Thymus (tissue), 11 donors: ENCODE measurements around the gene FGD4. TPM values are rescaled to one million over a fixed set of nuclear protein-coding genes. Genes with fewer than 3 reads are reported as not detected.

Source experiments
- DNase-seq, 9 donors: peaks; one replicate each; pipeline ENCODE4 v3.0.0-alpha.2; 2013; ENCODE audit warnings: low spot score in 9 of 9, low read depth in 6 of 9, missing footprints in 1 of 9
- H3K27ac ChIP-seq, 2 donors: one replicate each; pipeline ENCODE4 v1.5.1; 2013; ENCODE audit warnings: control low read depth in 1 of 2, low read depth in 1 of 2, low read length in 1 of 2, mild to moderate bottlenecking in 1 of 2, moderate library complexity in 1 of 2
- H3K27me3 ChIP-seq, 2 donors: one replicate each; pipeline ENCODE4 v1.5.1; 2013; ENCODE audit warnings: low read length in 1 of 2; ENCODE audit not compliant: control insufficient read depth in 2 of 2, insufficient read depth in 1 of 2
- H3K36me3 ChIP-seq, 2 donors: one replicate each; pipeline ENCODE4 v1.5.1; 2013; ENCODE audit warnings: low read length in 1 of 2, mild to moderate bottlenecking in 1 of 2, moderate library complexity in 1 of 2; ENCODE audit not compliant: control insufficient read depth in 2 of 2, insufficient read depth in 2 of 2
- H3K4me1 ChIP-seq, 2 donors: one replicate each; pipeline ENCODE4 v1.5.1; 2013; ENCODE audit warnings: low read length in 2 of 2; ENCODE audit not compliant: control insufficient read depth in 2 of 2, insufficient read depth in 2 of 2
- H3K4me3 ChIP-seq, 2 donors: one replicate each; pipeline ENCODE4 v1.5.1; 2013; ENCODE audit warnings: low read length in 2 of 2, control low read depth in 1 of 2, mild to moderate bottlenecking in 1 of 2
- H3K9me3 ChIP-seq, 2 donors: one replicate each; pipeline ENCODE4 v1.5.1; 2013; ENCODE audit warnings: low read length in 1 of 2, mild to moderate bottlenecking in 1 of 2; ENCODE audit not compliant: control insufficient read depth in 2 of 2, insufficient read depth in 1 of 2
- WGBS: extraction: QIAGEN DNeasy Blood & Tissue Kit; methylation state at CpG from one replicate; pipeline ENCODE4 v1.1.7; 2013; 5-methylcytosine and 5-hydroxymethylcytosine counted together
- polyA plus RNA-seq: library from polyadenylated mRNA; stranded (reverse); fragments of 200-250 nt; gene quantifications from one replicate; pipeline ENCODE4 v1.2.3, GENCODE V29; 2013
- total RNA-seq: library from RNA; stranded (reverse); fragments of 120-200 nt; gene quantifications from one replicate; pipeline ENCODE4 v1.2.4, GENCODE V29; 2013
- donor health status: healthy.

FGD4 gene
- total and polyA plus RNA-seq, 2 donors: 3.3 to 3.6 TPM

DNA sequence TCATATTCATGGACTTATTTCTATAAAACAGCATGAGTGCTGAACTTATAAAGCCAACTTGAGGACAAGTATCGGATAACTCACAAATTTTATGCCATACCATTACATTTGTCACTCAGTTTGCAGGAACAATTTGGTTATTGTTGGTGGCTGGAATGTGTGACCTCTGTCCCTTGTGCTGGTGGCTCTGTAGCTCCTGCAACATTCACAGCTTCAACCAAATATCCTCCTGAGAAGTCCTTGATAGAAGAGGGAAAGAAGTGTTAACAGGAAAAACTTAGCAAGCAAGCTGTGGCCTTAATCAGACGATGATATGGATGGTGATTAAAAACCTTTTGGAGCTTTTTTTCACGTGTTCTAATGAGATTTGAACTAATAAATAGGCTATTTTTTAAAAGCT, 218.8 kb downstream of the FGD4 start:
- Histone ChIP-seq H3K36me3 (no peaks in the 10 kb centered on the region), H3K4me1 (no peaks in the 10 kb centered on the region)
- WGBS: 96% methylated on average over 3 of the region's 3 CpGs

DNA sequence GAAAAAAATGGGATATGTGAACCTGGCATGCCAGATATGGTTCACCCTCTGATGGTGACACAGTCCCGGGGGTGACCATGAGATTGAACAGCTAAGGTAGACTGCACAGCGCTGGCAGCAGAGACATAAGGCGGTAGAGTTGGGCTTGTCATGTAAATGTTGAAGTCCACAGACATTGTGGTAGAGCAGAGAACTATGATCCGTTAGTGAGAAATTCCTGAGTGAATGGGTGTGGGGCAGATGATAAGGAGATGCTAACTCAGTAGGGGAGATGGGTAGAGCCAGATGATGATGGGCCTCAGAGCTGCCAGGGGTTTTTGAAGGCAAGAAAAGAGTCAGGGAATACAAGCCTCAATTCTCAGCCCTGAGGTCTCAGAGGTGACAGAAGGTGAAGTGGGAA, 228.6 kb downstream of the FGD4 start:
- Histone ChIP-seq H3K27ac (no peak overlapping the region), H3K4me1 (no peaks in the 10 kb centered on the region), H3K4me3 (no peak overlapping the region), H3K27me3 (no peaks in the 10 kb centered on the region), H3K9me3 (no peaks in the 10 kb centered on the region), H3K36me3 (no peaks in the 10 kb centered on the region)
- over 99% methylated on average over 4 of the region's 4 CpGs for WGBS
- DNase-seq: no peak

More for the DNA sequence above, 218.8 kb downstream of the FGD4 start:
- Histone ChIP-seq H3K4me3 (no peak overlapping the region), H3K27me3 (no peaks in the 10 kb centered on the region), H3K27ac (no peak overlapping the region), H3K9me3 (no peaks in the 10 kb centered on the region)
- DNase-seq: no peak

- no peaks in the 10 kb centered on the region for H3K27me3 ChIP-seq
- H3K4me3 ChIP-seq: no peak overlapping the region
- no peaks in the 10 kb centered on the region for H3K4me1 ChIP-seq
- no peak for DNase-seq
- WGBS: 98% methylated on average over 6 of the region's 6 CpGs
- no peaks in the 10 kb centered on the region for H3K36me3 ChIP-seq
- H3K9me3 ChIP-seq: no peaks in the 10 kb centered on the region
- H3K27ac ChIP-seq: no peak overlapping the region
These were observed 242.0 kb downstream of the FGD4 start for GRCh38 chr12:32641287-32641901.

DNA sequence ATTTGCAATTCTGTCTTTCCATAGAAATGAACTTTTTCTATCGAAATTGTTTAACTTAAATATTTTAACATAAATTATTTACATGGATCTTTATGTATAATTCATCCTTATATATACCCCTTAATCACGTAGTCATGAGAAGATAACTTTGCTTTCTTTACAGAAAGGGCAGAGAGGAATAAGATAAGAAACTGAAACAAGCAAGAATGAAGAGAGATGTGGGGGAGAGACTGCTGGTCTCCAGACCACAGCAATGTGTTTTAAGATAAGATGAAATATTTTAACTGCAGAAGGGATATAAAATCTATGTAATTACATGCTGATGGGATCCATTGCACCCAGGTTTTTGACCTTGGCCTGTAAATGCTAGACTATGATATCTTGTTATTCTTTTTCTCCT, 245.1 kb downstream of the FGD4 start:
- Histone ChIP-seq H3K36me3 (no peaks in the 10 kb centered on the region), H3K27ac (no peak overlapping the region), H3K27me3 (no peaks in the 10 kb centered on the region), H3K4me1 (no peaks in the 10 kb centered on the region), H3K9me3 (no peaks in the 10 kb centered on the region), H3K4me3 (no peak overlapping the region)
- WGBS: 84% methylated on average over 2 of the region's 2 CpGs
- no peak for DNase-seq

GRCh38 chr12:32647275-32647674, 247.9 kb downstream of the FGD4 start:
- DNase-seq: no peak
- Histone ChIP-seq H3K27ac (no peak overlapping the region), H3K9me3 (no peaks in the 10 kb centered on the region), H3K4me3 (no peak overlapping the region), H3K4me1 (no peaks in the 10 kb centered on the region), H3K27me3 (no peaks in the 10 kb centered on the region), H3K36me3 (no peaks in the 10 kb centered on the region)
- WGBS: 96% methylated on average over 3 of the region's 3 CpGs

DNA sequence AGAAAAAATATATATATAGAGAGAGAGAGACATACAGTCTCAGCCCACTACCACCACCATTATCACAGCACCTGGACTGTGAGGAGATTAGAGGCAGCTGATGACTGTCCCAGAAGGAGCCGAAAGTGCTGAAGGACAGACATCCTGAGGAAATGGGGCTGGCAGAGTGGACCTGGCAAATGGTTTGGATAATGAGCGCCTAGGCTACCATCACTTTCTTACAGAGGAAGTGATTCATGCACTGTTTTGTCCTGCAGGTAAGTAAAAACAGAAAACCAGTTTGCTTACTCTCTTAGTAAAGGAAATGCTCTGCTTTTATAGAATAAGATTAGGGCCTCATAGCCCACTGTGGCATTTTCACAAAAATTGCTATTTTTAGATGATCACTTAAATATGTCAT, 251.2 kb downstream of the FGD4 start:
- no peak overlapping the region for H3K4me3 ChIP-seq
- H3K36me3 ChIP-seq: no peaks in the 10 kb centered on the region
- H3K27me3 ChIP-seq: no peaks in the 10 kb centered on the region
- no peaks in the 10 kb centered on the region for H3K4me1 ChIP-seq
- no peaks in the 10 kb centered on the region for H3K9me3 ChIP-seq
- 49% methylated on average over 2 of the region's 2 CpGs for WGBS
- H3K27ac ChIP-seq: no peak overlapping the region
- no peak for DNase-seq

DNA sequence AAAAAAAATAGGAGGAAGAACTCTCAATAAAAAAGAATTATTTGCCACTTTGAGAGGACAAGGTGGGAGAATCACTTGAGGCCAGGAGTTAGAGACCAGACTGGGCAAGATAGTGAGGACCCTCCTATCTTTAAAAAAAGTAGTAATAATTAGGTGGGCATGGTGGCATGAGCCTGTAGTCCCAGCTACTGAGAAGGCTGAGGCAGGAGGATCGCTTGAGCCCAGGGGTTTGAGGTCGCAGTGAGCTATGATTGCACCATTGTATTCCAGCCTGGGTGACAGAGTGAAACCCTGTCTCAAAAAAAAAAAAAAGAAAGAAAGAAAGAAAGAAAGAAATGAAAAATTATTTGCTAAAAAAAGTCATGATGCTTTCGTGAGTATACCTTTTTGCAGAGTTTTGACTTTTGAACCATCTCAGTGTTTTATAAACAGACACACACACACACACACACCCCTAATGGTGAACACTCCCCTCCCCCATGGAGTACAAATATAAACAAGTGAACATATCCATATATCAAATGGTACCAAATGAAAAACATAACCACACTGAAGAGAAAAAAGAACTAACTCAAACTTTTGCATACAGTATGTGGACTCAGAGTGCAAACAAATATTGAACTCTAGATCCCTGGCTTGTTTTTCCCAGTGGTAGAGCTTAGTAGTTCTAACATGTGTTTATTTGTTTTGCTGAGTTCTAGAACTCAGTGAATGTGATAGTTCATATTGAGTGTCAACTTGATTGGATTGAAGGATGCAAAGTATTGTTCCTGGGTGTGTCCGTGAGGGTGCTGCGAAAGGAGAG, 252.0 kb downstream of the FGD4 start:
- no peaks in the 10 kb centered on the region for H3K9me3 ChIP-seq
- WGBS: 98% methylated on average over 5 of the region's 5 CpGs
- no peak for DNase-seq
- H3K27ac ChIP-seq: no peak overlapping the region
- no peaks in the 10 kb centered on the region for H3K4me1 ChIP-seq
- no peaks in the 10 kb centered on the region for H3K27me3 ChIP-seq
- H3K36me3 ChIP-seq: no peaks in the 10 kb centered on the region
- no peak overlapping the region for H3K4me3 ChIP-seq

DNA sequence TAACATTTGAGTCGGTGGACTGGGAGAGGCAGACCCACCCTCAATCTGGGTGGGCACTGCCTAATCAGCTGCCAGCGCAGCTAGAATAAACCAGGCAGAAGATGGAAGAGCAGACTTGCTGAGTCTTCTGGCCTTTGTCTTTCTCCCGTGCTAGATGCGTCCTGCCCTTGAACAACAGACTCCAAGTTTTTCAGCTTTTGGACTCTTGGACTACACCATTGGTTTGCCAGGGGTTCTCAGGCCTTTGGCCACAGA, 252.5 kb downstream of the FGD4 start:
- no peak for DNase-seq
- 99% methylated on average over 4 of the region's 4 CpGs for WGBS

GRCh38 chr12:32659908-32660440, 260.6 kb downstream of the FGD4 start:
- H3K27ac ChIP-seq: no peak overlapping the region
- 93% methylated on average over 6 of the region's 6 CpGs for WGBS
- no peaks in the 10 kb centered on the region for H3K36me3 ChIP-seq
- no peak for DNase-seq
- H3K27me3 ChIP-seq: no peaks in the 10 kb centered on the region
- H3K9me3 ChIP-seq: no peaks in the 10 kb centered on the region
- peaks cover 0 to 8% of the 10 kb centered on the region in 2 donors for H3K4me1 ChIP-seq
- no peak overlapping the region for H3K4me3 ChIP-seq

More for the DNA sequence above, 252.5 kb downstream of the FGD4 start:
- Histone ChIP-seq H3K27ac (no peak overlapping the region), H3K36me3 (no peaks in the 10 kb centered on the region), H3K27me3 (no peaks in the 10 kb centered on the region), H3K4me3 (no peak overlapping the region), H3K4me1 (no peaks in the 10 kb centered on the region), H3K9me3 (no peaks in the 10 kb centered on the region)
